Caco-2 (cell line): ENCODE data around the gene FABP3. TPM values are rescaled to one million over a fixed set of nuclear protein-coding genes. Genes with fewer than 3 reads are reported as not detected.

Source experiments
- BruUV-seq: library from RNA; stranded (reverse); fragments of 400-500 nt; replicated peaks from 2 replicates; lab custom pipeline; 2021; lab: Mats Ljungman, UMichigan
- CTCF ChIA-PET: fragments of 300-600 bp; sonication (Branson Sonifier 250); formaldehyde crosslinking; loops from one replicate; lab custom pipeline; 2022; ENCODE audit warnings: antibody characterized with exemption; lab: Charles Lee
- POLR2A ChIA-PET: fragments of 300-600 bp; sonication (Branson Sonifier 250); formaldehyde crosslinking; loops from one replicate; lab custom pipeline; 2022; ENCODE audit warnings: antibody characterized with exemption; lab: Charles Lee
- DNase-seq, 2 experiments: peaks; one replicate each; pipeline versions ENCODE4 v3.0.0 to v3.0.0-alpha.2; 2020 to 2022
- H3K27me3 ChIP-seq: replicated peaks from 2 replicates; pipeline ENCODE4 v1.6.0; 2011; ENCODE audit warnings: low read length; ENCODE audit not compliant: control insufficient read depth, insufficient read depth
- H3K36me3 ChIP-seq: 2 replicates; pipeline ENCODE4 v1.5.1; 2011; ENCODE audit warnings: low read length; ENCODE audit not compliant: control insufficient read depth, insufficient read depth
- H3K4me1 ChIP-seq: fragments of 250-450 bp; sonication (Bioruptor Pico); 2 replicates; pipeline ENCODE4 v1.5.1; 2020; ENCODE audit warnings: mild to moderate bottlenecking
- H3K4me3 ChIP-seq: 2 replicates; pipeline ENCODE4 v1.5.1; 2011; ENCODE audit warnings: low read depth, mild to moderate bottlenecking, control low read depth, low read length
- H3K9me3 ChIP-seq: fragments of 250-450 bp; sonication (Bioruptor Pico); 2 replicates; pipeline ENCODE4 v1.5.1; 2020; ENCODE audit warnings: mild to moderate bottlenecking, moderate library complexity
- H3K27ac Mint-ChIP-seq: one replicate; pipeline ENCODE4 v1.8.0; 2022; ENCODE audit warnings: mixed read lengths; ENCODE audit not compliant: unreplicated experiment
- H3K27me3 Mint-ChIP-seq: one replicate; pipeline ENCODE4 v1.8.0; 2022; ENCODE audit warnings: mixed read lengths; ENCODE audit not compliant: insufficient read depth, unreplicated experiment
- H3K36me3 Mint-ChIP-seq: one replicate; pipeline ENCODE4 v1.8.0; 2022; ENCODE audit warnings: mild to moderate bottlenecking, mixed read lengths; ENCODE audit not compliant: insufficient read depth, unreplicated experiment
- H3K4me1 Mint-ChIP-seq: one replicate; pipeline ENCODE4 v1.8.0; 2022; ENCODE audit warnings: low read depth, mixed read lengths; ENCODE audit not compliant: unreplicated experiment
- H3K4me3 Mint-ChIP-seq: one replicate; pipeline ENCODE4 v1.8.0; 2022; ENCODE audit warnings: mild to moderate bottlenecking, moderate library complexity, mixed read lengths; ENCODE audit not compliant: unreplicated experiment
- H3K9me3 Mint-ChIP-seq: one replicate; pipeline ENCODE4 v1.8.0; 2022; ENCODE audit warnings: mixed read lengths; ENCODE audit not compliant: unreplicated experiment
- intact Hi-C: fragments of 100-400 bp; cut with micrococcal nuclease; formaldehyde crosslinking; loops from one replicate; pipeline ENCODE4 v1.10.0; 2022; ENCODE audit not compliant: unreplicated experiment
- total RNA-seq: library from RNA; stranded (reverse); gene quantifications from 2 replicates; pipeline ENCODE4 v1.2.3, GENCODE V29; 2022
- TF ChIP-seq, protein P1 (sequence below), 2 experiments: fragments of 200-600 bp in 1 of 2; IDR thresholded peaks; 1 replicate in 1 of 2; 2 replicates in 1 of 2; pipeline versions ENCODE4 v1.5.1 to v1.8.0; 2011 to 2022; ENCODE audit warnings: antibody characterized with exemption in 1 of 2, control low read depth in 1 of 2, inconsistent platforms in 1 of 2, low read depth in 1 of 2, low read length in 1 of 2, mild to moderate bottlenecking in 1 of 2, moderate library complexity in 1 of 2; ENCODE audit not compliant: insufficient read depth in 1 of 2, severe bottlenecking in 1 of 2, unreplicated experiment in 1 of 2

FABP3 gene
- total RNA-seq, 1 experiment from 2014 or later = 12.1 TPM

DNA sequence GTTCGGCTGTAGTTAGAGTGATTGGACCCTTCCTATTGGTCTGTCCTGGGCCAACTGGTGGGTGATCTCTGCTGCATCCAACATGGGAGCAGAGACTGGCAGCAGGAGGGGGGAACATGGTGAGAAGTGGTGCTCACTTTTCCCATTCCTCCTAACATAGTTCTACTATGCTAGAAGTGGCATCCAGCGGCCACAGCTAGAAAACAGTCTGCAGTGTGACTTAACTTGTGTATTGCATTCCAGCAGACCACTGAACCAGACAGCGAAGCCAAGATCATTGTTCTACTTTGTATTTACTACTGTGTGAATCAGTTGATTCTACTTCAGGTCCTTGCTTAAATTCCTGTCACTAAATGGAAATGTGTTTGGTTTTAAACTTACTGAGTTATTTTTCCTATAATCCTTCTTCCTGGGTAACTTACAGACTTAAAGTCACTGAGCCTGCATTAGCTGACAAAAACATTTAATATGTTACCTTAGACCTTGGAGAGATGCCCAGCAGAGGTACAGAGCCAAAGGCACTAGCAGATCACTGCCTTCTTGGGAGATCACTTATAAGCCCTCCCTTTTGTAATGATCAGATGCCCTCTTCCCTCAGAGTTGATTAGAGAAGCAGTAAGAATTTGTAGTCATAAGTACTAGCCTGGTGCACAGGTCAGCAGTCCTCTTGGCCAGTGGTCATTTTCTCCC lies 8.2 kb downstream of the FABP3 start:
- intact Hi-C loops = no loop called here

DNA sequence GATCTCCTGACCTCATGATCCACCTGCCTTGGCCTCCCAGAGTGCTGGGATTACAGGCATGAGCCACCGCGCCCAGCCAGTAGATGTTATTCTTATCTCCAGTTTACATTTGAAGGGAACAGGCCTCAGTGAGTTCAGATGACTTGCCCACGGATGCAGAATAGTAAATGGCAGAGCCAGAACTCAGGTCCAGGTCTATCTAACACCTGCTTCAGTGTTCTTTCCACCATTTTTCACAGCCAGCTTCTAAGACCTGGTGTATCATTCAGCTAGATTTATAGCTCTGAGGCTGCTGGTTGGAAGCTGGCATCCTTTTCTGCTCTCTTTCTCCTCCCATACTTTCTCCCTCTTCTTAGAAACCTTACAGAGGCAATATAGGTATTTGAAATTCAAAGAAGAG lies 10.8 kb downstream of the FABP3 start:
- intact Hi-C loops = no loop called here
- no peaks in the 10 kb centered on the region for H3K27me3 ChIP-seq
- H3K4me1 ChIP-seq = no peaks in the 10 kb centered on the region
- POLR2A ChIA-PET = no interaction called here
- no peak overlapping the region for H3K4me3 Mint-ChIP-seq
- CTCF ChIA-PET = no interaction called here
- H3K36me3 ChIP-seq = no peaks in the 10 kb centered on the region
- H3K27ac Mint-ChIP-seq = no peak overlapping the region
- H3K36me3 Mint-ChIP-seq = peaks cover 6% of the 10 kb centered on the region
- H3K4me1 Mint-ChIP-seq = peaks cover 6% of the 10 kb centered on the region
- BruUV-seq = no TSS peak
- H3K27me3 Mint-ChIP-seq = no peaks in the 10 kb centered on the region
- no peak for DNase-seq
- TF ChIP-seq, protein P1, sequence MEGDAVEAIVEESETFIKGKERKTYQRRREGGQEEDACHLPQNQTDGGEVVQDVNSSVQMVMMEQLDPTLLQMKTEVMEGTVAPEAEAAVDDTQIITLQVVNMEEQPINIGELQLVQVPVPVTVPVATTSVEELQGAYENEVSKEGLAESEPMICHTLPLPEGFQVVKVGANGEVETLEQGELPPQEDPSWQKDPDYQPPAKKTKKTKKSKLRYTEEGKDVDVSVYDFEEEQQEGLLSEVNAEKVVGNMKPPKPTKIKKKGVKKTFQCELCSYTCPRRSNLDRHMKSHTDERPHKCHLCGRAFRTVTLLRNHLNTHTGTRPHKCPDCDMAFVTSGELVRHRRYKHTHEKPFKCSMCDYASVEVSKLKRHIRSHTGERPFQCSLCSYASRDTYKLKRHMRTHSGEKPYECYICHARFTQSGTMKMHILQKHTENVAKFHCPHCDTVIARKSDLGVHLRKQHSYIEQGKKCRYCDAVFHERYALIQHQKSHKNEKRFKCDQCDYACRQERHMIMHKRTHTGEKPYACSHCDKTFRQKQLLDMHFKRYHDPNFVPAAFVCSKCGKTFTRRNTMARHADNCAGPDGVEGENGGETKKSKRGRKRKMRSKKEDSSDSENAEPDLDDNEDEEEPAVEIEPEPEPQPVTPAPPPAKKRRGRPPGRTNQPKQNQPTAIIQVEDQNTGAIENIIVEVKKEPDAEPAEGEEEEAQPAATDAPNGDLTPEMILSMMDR (IDR thresholded peaks at IDR 0.05; ENCODE audit: insufficient read depth in 1 of 2, low read depth in 1 of 2, low read length in 1 of 2, severe bottlenecking in 1 of 2, unreplicated experiment in 1 of 2) = no peak
- no peak overlapping the region for H3K4me3 ChIP-seq
- H3K9me3 ChIP-seq = no peaks in the 10 kb centered on the region
- no peaks in the 10 kb centered on the region for H3K9me3 Mint-ChIP-seq

More for the DNA sequence above, 8.2 kb downstream of the FABP3 start:
- Mint-ChIP-seq H3K4me1 (peaks cover 6% of the 10 kb centered on the region), H3K36me3 (peaks cover 6% of the 10 kb centered on the region), H3K27me3 (no peaks in the 10 kb centered on the region), H3K27ac (no peak overlapping the region), H3K9me3 (no peaks in the 10 kb centered on the region), H3K4me3 (no peak overlapping the region)
- DNase-seq = no peak
- ChIA-PET POLR2A (no interaction called here), CTCF (no interaction called here)
- H3K4me3 ChIP-seq = no peak overlapping the region
- no peaks in the 10 kb centered on the region for H3K4me1 ChIP-seq
- no TSS peak for BruUV-seq
- H3K27me3 ChIP-seq = no peaks in the 10 kb centered on the region
- H3K9me3 ChIP-seq = no peaks in the 10 kb centered on the region
- TF ChIP-seq, protein P1 (IDR thresholded peaks at IDR 0.05; ENCODE audit: insufficient read depth in 1 of 2, low read depth in 1 of 2, low read length in 1 of 2, severe bottlenecking in 1 of 2, unreplicated experiment in 1 of 2) = no peak
- no peaks in the 10 kb centered on the region for H3K36me3 ChIP-seq

DNA sequence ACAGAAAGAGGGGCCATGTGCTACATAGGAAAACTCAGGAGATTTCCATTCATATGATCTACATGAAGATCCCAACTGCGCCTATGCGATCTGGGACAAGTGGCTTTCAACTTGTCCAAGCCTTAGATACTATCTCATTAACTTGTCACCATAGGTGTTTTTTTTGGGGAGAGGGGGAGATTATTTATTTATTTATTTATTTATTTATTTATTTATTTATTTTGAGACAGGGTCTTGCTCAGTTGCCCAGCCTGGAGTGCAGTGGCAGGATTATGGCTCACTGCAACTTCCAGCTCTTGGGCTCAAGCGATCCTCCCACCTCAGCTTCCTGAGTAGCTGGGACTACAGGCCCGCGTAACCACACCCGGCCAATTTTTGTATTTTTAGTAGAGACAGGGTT lies 11.3 kb downstream of the FABP3 start:
- no peaks in the 10 kb centered on the region for H3K27me3 ChIP-seq
- no peaks in the 10 kb centered on the region for H3K4me1 ChIP-seq
- intact Hi-C loops = no loop called here
- TF ChIP-seq, protein P1 (IDR thresholded peaks at IDR 0.05; ENCODE audit: insufficient read depth in 1 of 2, low read depth in 1 of 2, low read length in 1 of 2, severe bottlenecking in 1 of 2, unreplicated experiment in 1 of 2) = no peak
- H3K4me3 ChIP-seq = no peak overlapping the region
- no peak overlapping the region for H3K4me3 Mint-ChIP-seq
- no peaks in the 10 kb centered on the region for H3K27me3 Mint-ChIP-seq
- no peaks in the 10 kb centered on the region for H3K9me3 Mint-ChIP-seq
- peaks cover 6% of the 10 kb centered on the region for H3K36me3 Mint-ChIP-seq
- DNase-seq = no peak
- CTCF ChIA-PET = no interaction called here
- BruUV-seq = no TSS peak
- POLR2A ChIA-PET = no interaction called here
- no peak overlapping the region for H3K27ac Mint-ChIP-seq
- peaks cover 6% of the 10 kb centered on the region for H3K4me1 Mint-ChIP-seq
- no peaks in the 10 kb centered on the region for H3K9me3 ChIP-seq
- no peaks in the 10 kb centered on the region for H3K36me3 ChIP-seq
